ENCODE data around the gene LAMB1.

Gene LAMB1

DNA sequence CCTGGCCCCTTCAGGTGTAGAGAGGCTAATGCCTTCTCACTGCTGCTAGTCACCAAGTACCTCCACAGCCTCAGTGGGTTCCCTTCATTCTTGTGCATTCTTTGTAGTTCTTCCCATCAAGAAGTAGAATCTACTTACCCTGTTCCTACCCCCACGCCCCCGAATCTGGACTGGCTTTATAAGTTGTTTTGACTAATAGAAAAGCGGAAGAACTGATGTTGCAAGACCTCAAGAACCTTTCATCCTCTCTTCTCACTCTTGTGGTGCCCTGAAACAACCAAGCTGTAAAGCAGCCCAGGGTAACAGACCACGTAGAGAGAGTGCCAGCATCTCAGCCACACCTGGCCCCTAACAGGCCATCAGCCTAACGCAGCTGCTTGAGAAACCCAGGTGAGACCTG lies 23.2 kb upstream of the LAMB1 start:
- TF ChIP-seq, protein P1, sequence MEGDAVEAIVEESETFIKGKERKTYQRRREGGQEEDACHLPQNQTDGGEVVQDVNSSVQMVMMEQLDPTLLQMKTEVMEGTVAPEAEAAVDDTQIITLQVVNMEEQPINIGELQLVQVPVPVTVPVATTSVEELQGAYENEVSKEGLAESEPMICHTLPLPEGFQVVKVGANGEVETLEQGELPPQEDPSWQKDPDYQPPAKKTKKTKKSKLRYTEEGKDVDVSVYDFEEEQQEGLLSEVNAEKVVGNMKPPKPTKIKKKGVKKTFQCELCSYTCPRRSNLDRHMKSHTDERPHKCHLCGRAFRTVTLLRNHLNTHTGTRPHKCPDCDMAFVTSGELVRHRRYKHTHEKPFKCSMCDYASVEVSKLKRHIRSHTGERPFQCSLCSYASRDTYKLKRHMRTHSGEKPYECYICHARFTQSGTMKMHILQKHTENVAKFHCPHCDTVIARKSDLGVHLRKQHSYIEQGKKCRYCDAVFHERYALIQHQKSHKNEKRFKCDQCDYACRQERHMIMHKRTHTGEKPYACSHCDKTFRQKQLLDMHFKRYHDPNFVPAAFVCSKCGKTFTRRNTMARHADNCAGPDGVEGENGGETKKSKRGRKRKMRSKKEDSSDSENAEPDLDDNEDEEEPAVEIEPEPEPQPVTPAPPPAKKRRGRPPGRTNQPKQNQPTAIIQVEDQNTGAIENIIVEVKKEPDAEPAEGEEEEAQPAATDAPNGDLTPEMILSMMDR (conservative IDR thresholded peaks at IDR 0.05; ENCODE audit: control insufficient read depth, insufficient read depth, low read depth, low read length), result no peak
- no peak for DNase-seq (ENCODE audit: low read depth)
- no peak overlapping the region for H3K4me3 ChIP-seq (ENCODE audit: control insufficient read depth, low read depth, low read length)

DNA sequence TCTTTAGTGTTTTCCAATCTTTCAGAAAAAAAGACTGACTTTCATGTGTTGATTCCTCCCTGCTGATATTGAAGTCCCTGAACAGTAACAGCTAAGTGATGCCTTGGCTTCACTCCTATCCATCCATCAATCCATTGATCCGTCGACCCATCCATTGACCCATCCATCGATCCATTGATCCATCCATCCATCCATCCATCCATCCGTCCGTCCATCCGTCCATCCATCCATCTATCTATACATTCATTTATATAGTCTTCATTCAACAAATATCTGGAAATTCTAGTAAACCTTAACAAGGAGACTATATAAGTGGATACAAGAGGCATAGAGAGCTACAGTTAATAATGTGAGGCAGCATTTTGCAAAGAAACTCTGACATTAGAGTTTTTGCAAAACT lies 21.6 kb upstream of the LAMB1 start:
- TF ChIP-seq, protein P1 (conservative IDR thresholded peaks at IDR 0.05; ENCODE audit: control insufficient read depth, insufficient read depth, low read depth, low read length), result no peak
- H3K4me3 ChIP-seq (ENCODE audit: control insufficient read depth, low read depth, low read length), result no peak overlapping the region
- no peak for DNase-seq (ENCODE audit: low read depth)

DNA sequence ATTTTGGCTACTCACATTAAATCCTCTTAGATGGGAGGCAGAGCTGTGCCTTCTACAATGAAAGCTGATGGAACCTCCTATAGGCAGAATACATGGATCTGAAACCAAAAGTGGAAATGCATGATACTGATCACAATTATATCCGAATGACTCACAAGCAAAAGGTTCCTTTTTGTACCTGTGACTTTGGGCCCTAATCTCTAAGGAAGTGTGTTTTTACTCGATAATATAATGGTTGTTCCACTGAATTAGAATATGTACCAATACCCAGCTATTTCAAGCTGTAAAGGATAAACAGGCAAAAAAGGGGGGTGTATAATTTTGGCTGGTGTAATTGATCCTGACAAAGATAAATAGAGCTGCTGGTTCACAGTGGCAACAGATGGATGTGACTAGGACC lies 17.6 kb upstream of the LAMB1 start:
- TF ChIP-seq, protein P1 (conservative IDR thresholded peaks at IDR 0.05; ENCODE audit: control insufficient read depth, insufficient read depth, low read depth, low read length), result no peak
- no peak overlapping the region for H3K4me3 ChIP-seq (ENCODE audit: control insufficient read depth, low read depth, low read length)
- DNase-seq (ENCODE audit: low read depth), result no peak

DNA sequence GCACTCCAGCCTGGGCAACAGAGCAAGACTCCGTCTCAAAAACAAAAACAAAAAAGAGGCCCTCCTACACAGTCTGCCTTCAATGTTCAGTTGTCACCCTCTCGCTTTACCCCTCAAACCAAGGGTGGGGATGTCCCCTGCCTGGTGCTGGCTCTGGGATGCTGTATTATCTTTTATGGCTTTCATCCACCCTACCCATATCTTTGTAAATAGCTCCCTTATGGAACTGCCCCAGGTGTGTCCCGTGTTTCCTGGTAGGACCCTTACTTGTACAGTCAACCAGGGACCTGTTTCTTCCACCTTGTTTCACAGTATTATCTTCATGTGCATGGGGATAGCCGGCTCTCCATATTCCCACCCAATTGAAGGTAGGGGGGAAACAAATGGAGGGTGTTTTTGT lies 15.7 kb upstream of the LAMB1 start:
- H3K4me3 ChIP-seq (ENCODE audit: control insufficient read depth, low read depth, low read length), result no peak overlapping the region
- DNase-seq (ENCODE audit: low read depth), result no peak
- TF ChIP-seq, protein P1 (conservative IDR thresholded peaks at IDR 0.05; ENCODE audit: control insufficient read depth, insufficient read depth, low read depth, low read length), result no peak

DNA sequence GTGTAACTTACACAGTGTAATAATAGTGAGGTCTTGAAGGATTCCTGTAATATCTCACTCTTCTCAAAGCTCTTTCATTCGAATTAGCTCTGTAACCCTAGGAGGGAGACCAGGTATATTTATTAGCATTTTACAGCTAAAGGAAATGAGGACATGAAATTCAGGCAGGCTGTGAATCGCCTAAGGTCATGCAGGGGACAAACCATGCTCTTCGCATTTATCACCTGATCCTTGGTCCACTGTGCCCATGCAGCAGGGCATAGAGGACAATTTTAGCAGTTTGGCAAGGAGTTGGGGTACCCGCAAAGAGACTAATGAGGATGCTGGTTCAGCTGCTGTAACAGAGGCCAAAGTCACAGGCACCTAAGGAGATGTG lies 14.8 kb upstream of the LAMB1 start:
- no peak overlapping the region for H3K4me3 ChIP-seq (ENCODE audit: control insufficient read depth, low read depth, low read length)
- TF ChIP-seq, protein P1 (conservative IDR thresholded peaks at IDR 0.05; ENCODE audit: control insufficient read depth, insufficient read depth, low read depth, low read length), result no peak
- DNase-seq (ENCODE audit: low read depth), result no peak

DNA sequence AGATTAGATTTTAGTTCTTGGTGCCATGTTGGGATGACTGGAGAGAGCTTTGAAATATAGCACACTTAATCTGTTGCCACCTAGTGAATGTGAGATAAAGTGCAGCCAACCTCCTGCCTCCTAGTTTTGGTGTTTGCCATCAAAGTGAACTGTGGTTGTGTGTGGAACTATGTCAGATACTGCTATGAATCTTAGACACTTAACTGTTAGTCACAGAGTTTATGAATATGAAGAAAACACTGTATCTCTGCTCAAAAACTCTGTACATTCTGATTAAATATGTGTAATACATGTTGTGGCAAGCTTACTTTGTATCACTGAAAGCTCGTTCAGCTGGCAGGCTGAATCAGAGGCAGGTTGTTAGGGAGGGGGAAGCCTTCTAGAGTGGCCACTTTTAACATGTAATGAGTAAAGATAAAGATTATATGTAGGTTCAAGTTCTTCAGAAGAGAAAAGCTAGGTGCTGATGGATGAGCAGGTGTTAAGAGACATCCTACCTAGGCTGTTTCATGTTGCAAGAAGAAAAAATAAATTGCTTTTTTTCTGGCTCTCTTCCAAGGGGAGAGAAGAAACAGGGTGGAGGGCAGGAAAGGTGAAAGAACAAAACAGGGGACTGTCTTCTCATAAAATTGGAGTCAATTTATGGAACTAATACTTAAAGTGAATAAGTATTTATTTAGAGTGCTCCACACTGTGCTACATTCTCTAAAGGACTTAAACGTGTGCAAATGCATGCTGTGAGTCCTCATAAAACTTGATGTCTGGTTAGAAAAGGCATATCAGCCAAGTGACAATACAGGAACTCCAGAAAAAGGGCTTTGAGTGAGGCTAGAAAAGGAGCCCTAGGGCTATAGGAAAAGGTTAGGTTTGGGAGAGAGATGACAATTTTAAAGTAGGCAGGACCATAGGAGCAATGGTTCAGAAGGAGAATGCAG lies 14.1 kb upstream of the LAMB1 start:
- DNase-seq (ENCODE audit: low read depth), result peak; percentile 75
- H3K4me3 ChIP-seq (ENCODE audit: control insufficient read depth, low read depth, low read length), result no peak overlapping the region
- TF ChIP-seq, protein P1 (conservative IDR thresholded peaks at IDR 0.05; ENCODE audit: control insufficient read depth, insufficient read depth, low read depth, low read length), result peak; percentile 59

Measured in fibroblast of mammary gland (primary cell).